Camera-type eye (tissue), 1 donor: ENCODE data around the gene RPN1. TPM values are rescaled to one million over a fixed set of nuclear protein-coding genes. Genes with fewer than 3 reads are reported as not detected.

Experiments
- total RNA-seq: library from RNA; depleted of rRNA; stranded (reverse); fragments of >200 nt; gene quantifications from one replicate; pipeline ENCODE4 v1.2.3, GENCODE V29; 2014

Gene RPN1
- total RNA-seq, result 173 TPM

DNA sequence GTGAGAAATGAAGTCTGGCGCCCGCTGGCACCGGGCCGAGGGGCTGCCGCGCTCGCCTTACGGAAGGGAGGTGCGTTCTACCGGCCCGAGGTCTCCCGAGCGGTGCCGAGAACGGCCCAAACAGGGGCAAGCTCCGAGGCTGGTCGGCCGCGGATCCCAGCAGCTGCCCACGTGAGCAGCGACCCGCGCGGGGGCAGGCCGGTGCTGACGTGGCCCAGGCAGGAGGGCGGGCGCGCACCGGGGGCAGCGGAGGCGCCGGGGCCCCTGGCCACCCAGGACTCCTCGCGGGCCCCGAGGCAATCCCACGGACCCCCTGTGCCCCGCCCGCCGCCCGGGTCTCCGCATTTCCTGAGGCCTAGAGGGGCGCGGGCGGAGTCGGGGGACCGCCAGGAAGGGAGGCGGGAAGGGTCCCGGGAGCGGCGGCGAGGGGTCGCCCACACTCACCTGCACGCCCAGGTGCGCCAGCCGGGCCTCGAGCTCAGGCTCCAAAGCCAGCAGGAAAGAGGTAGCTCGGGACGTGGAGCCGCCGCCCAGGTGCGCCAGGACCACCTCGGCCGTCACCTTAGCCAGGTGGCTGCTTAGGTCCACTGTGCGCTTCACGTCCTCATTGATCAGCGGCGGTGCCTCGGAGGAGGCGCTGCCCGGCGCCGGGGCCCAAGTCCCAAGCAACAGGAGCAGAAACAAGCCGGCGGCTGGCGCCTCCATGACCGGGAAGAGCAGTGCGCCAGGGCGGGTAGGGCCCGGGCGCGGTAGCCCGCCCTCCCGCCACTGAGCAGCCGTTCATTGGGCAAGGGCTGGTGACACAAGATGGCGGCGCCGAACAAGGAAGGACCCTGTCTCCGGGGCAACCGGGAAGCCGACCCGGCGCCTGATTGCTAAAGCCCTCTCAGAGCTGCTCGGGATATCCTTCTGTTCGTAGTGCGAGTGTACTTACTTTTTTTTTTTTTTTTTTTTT, at the start of gene RPN1:
Gene RPN1 (minus strand): TSS at position 723 of the 955 bp plus-strand sequence. CDS start 18 bp downstream, at position 705.

Other genes starting within 250 kb of the RPN1 start
- not detected for gene DNAJB8, start 183.9 kb downstream of the RPN1 start, total RNA-seq
- gene GATA2, start 157.6 kb downstream of the RPN1 start, total RNA-seq, result 3.1 TPM
- 75.9 TPM for gene RAB7A, start 75.4 kb upstream of the RPN1 start, total RNA-seq
- gene ACAD9, start 228.8 kb upstream of the RPN1 start, total RNA-seq, result 73.8 TPM